Kidney capillary endothelial cell (primary cell): ENCODE measurements around the gene PSMB11.
A peak's percentile ranks its signal among the peaks of the same experiment; 100 is the strongest.

ENCODE experiments used
- DNase-seq: peaks from one replicate; pipeline ENCODE4 v3.0.0-alpha.2; 2018; ENCODE audit warnings: low spot score

Gene PSMB11

DNA sequence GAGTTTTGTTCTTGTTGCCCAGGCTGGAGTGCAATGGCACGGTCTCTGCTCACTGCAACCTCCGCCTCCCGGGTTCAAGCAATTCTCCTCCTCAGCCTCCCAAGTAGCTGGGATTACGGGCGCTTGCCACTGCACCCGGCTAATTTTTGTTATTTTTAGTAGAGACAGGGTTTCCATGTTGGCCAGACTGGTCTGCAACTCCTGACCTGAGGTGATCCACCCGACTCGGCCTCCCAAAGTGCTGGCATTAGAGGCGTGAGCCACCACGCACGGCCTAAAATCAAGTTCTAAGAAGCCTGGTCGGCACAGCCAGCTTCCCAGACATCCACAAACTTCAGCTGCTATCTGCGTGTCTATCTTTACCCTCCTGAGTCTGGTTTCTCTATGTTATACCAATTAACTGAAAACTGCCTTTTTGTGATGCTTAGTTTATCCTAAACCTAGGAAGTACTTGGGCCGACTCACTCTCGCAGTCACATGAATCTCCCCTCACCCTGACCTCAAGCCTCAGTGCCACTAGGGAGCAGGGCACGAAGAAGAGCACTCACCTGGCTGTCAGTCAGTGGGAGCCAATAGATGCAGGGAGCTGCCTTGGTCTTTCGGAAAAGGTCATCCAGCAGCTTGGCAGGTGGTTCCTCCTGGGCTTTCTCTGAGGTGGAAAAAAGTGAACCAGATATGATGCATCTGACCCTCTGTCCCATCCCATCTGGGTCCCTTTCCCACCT lies 18.7 kb downstream of the PSMB11 start:
- no peak for DNase-seq

DNA sequence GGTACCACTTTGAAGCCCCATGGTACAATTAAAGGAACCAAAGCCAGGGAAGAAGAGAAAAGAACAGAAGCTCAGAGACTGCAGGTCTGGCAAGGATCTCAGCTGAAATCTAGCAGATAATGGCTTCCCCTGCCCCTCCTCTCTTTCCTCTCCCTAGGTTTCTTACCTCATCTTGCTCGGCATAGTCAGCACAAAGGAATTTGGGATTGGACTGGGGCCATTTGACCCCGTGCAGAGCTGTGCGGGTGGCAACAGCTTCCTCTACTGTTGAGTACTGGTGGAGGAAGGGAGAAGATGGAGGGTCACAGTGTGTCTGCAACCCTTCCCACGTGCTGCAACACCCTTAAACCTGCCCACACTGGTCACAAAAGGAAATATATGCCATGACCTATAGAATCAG lies 20.0 kb downstream of the PSMB11 start:
- DNase-seq, result peak; percentile 93

GRCh38 chr14:23063601-23064000 lies 21.6 kb downstream of the PSMB11 start:
- no peak for DNase-seq

GRCh38 chr14:23066368-23066767 lies 24.4 kb downstream of the PSMB11 start:
- no peak for DNase-seq

DNA sequence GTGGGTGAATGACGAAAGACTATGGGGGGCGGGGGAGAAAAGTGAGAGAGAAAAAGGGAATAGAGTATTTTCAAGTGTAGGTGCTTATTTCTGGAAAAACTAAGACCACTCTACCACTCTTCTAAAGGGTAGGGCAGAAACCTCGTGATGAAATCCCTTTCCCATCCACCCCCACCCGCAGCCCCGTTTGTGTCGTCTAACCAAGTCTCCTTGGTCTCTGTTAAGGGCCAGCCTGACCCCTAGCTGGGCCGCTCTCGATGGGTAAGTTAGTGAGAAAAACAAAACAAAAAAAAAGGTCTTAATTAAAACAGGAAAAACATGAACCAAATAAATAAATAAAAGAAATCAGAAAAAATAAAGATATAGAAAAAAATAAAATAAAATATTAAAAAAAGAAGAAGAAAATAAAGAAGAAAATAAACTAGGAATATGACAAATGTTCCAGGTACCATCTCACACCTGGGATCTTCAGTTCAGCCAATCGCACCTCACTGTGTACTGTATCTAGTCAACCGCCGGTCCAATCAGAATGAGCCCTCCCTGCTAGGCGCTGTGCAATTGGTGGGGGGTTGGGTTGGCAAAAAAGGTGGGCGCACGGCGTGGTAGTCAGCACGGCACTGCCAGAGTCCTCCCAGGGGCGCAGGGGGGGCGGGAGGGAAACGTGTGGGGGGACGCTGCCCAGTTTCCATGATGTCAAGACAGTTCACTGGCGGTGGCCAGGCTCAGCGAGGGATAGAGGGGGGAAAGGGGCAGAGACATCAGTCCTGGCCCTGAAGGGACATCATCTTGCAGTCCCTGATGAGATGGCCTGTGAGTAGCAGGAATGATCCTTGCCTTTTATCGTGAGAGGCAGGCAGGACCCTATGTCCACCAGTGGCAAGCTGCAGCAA lies 25.1 kb downstream of the PSMB11 start:
- no peak for DNase-seq

DNA sequence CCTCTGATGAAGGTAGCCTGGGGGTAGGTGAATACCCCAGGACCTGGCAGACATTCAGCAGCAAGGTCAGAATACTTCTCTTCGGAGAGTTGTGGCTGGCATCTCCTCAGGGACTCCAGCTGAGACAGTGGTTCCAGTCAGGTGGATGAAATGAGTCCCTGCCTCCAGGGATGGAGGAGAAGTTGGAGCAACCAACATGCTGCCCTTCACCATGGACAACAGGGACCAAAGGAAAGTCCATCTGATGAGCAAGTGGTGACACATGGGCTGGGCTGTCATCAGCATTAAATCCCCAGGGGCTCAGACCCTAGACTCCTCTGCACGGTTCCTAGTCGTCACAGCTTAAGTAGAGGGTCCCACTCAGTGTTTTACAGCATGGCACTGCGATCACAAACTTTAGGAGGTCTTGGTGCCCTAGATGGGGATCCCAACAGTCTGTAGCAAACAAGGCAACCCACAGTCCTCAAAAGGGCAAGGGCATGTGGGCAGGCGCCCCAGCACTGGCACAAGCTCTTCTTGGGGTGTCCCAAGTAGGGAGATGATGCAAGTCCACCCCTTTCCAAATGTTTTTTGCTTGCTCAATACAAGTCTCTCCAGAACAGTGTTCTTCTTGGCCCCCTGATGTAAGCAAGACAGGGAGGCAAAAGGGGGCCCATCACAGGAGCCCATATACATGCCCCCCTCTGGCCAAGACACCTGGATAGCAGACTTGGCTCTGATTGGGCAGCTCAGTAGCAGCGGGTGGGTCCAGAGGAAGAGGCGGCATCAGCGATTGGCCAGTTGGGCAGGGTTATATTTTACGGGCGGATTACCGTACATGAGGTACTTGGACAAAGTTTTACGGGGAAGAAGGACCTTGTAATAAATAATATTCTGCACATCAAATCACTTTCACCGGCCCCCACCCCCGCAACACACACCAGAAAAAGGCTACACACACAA lies 26.1 kb downstream of the PSMB11 start:
- no peak for DNase-seq

DNA sequence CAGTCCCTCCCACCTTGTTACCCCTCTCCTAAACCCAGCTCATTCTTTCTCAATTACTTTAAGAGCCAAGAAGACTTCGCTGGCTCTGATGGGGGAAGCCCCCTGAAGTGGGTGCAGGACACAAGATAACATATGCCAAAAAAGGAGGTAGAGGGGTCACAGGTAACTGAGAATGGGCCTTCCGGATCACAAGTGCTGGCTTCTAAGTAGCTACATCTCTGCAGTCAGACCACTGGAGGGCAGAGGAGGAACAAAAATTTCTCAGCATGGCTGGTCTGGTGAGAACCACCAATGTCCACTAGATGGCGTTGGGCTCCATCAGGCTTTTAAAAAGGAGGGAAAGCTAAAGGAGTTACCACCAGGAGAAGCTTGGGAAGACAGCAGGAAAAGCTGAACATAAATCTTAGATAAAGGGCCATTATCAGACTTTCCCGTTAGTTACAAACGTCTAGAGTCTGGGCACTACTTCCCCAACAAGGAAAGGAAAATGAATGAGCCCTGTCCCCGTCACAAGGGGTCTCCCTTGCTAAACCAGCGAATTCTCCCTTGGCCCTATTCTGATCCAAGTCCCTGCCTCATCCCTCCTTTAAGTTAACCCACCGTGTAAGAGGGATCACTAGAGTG lies 26.9 kb downstream of the PSMB11 start:
- DNase-seq, result peak; percentile 91

- DNase-seq, result no peak
These were observed 27.4 kb downstream of the PSMB11 start for GRCh38 chr14:23069413-23069806.

DNA sequence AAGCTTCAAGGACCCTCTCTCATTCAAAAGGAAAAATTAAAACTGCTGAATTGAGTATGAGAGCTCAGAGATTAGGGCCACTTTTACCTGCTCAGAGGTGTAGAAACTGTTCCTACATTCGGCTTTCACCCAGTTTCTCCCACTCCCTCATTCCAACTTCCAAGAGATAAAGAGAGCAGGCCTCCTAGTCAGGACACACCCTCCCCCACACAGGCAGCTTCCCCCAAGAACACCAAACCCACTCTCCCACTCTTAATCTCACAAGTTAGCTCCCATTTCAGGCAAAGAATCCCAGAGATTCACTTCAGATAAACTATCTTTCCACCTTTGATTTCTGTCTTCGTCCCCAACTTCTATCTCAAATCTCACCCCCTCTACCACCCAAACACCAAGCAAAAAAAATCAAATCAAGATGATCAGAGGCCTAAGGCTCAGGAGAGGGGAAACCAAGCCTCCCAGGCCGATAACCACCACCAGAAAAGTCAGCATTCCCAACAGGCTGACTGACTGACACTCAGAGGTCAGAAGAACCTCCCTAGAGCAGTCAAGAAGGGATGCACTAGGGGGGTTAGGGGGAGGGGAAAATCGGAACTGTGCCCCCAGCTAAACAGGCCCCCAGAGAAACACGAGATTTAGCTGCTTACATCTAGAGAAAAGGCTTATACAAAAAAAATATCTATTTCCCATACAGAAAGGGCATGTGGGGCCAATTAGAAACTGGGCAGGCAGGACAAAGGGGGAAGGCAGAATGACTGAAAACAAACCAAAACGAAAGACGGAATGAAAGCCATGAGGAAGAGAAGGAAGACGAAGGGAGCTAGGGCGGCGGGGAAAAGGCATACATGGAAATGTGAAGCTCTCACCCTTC lies 28.5 kb downstream of the PSMB11 start:
- DNase-seq, result no peak

DNA sequence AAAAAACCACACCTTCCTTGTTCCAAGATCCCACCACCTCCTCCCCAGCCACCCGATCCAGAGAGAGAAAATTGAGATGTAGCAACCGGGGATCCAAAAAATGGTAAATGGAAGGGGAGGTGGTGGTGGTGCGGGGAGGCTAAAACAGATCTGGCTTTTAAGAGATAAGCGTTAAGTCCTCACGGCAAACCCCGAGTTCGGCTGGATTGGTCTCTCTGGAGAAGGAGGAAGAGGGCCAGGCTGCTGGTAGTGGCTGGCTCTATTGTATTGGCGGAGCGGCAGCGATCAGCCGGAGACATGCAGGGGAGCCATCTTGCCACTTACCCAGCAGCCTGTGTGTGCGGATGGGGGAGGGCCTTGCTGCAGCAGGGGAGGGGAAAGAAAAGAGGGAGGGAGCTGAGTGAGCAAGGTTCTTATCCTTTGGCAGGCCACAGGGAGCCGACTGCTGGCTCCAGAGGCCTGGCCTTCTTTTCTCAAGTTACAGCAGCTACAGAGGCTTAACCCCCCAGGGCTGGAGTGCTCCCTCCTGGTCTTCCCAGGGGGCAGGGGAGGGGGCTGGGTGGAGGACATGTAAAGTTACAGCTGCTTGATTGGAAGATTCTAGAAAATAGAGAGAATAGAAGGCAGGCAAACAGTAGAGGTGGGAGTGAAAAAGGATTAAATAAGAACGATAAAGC lies 29.4 kb downstream of the PSMB11 start:
- peak; percentile 73 for DNase-seq

DNA sequence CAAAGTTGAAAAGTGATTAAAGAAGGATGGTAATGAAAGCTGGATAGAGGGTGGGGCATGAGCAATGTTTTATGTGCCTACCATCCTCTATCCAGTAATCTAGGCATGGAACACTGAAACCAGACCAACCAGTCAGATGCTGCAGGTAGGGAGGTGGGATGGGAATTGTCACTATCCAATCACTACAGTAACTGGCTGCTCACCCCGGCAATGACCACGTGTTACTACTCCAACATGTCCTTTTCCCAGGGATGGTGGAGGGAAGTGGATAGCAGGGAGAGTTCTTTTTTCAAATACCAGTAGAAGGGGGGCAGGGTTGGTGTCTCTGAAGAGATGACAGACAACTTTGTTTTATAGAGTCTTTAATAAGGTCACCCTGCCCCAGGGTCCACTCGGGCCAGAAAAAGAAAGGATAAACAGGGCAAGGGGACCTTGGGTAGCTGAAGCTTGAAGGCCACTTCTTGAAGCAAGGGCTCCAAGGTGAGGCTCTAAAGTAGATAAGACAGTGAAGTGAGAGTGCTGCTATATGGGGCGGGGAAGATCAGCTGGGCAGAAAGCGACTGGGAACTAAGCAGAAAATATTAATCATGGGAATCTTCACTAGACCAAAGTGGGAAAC lies 30.0 kb downstream of the PSMB11 start:
- no peak for DNase-seq

DNA sequence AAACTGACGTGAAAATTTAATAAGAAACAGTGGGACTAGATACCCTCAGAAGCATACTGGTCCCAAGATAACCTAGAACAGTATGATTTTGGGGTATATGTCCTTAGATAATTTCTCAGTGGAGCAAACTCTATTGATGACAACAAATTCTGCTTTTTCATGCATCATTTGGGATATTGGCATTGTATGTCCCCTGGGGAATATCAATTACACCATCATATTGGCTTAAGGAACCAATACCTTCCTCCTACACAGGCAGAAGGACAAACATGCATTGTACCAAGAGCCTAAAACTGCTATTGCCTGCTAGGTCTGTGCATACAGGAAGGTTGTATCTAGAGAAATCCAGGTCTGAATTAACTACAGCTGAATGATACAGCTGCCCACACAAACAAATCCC lies 32.9 kb downstream of the PSMB11 start:
- DNase-seq, result no peak

DNA sequence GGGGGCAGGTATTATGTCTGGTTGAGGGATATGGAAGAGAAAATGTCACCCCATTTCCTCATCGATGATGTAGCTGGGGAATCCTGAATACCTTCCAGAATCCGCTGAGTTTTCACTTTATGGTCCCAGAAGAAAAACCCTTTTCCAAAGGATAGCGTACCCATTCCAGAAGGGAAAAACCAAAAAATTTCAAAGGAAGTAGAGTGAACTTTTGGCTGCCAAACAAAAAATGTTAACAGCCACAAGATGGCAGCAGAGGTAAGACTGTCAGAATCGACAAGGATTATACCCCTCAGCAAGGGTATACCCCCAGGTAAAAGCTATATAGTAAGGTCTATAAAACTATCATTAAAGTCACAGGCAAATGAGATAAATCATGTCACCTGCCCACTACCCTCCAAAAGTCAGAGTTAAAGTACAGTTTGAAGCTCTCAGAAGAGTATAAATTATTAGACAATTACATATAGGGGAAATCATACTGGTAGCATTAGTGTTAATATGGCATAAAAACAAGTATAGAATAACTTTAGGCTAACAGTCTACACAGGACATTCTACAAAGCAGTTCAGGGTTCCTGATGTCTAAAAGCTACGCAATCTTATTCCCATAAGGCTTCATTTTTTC lies 34.9 kb downstream of the PSMB11 start:
- DNase-seq, result no peak

DNA sequence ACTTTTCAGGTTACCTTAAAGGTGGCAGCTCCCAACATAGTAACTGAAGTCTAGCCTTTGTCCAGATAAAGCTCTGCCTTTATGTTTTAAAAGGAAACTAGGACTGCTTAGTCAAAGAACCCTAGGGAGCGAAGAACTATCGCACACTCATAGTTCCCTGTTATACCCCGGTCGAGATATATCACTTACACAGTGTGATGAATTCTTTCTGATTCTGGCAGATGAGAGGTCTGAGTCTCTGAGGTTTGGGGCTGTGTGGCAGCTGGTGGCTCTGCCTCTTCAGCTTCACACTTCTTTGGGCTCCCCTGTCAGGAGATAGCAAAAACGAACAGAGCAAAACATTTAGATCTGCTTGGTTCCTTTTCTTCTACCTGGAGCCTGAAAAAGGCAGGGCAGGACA lies 36.0 kb downstream of the PSMB11 start:
- DNase-seq, result no peak

GRCh38 chr14:23078692-23079116 lies 36.7 kb downstream of the PSMB11 start:
- peak; percentile 96 for DNase-seq

- DNase-seq, result no peak
These were observed 37.7 kb downstream of the PSMB11 start for GRCh38 chr14:23079716-23080115.

- no peak for DNase-seq
These were observed 38.5 kb downstream of the PSMB11 start for GRCh38 chr14:23080474-23080873.

GRCh38 chr14:23085458-23085857 lies 43.4 kb downstream of the PSMB11 start:
- no peak for DNase-seq

DNA sequence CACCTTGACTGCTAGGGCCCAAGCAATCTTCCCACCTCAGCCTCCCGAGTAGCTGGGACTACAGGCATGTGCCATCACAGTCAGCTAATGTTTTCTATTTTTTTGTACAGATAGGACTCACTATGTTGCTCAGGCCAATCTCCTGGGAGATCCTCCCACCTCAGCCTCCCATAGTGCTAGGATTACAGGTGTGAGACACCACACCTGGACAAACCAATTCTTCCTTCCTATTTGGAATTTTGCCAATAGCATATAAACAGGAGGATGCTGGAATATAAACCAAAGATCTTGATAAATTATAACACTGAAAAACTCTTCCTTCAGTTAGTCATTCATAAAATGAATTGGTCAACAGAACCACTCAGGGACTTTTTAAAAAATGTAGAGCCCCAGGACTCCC lies 44.6 kb downstream of the PSMB11 start:
- no peak for DNase-seq
